Activated CD4-positive, alpha-beta T cell treated with anti-CD3 and anti-CD28 coated beads for 36 hours (primary cell): ENCODE measurements around the gene ATP9B. TPM values are rescaled to one million over a fixed set of nuclear protein-coding genes. Genes with fewer than 3 reads are reported as not detected.

Experiments
- ATAC-seq: fragments of 200-7000 bp; cut with Tn5 transposase; one replicate; pipeline ENCODE4 v1.10.0; 2021; ENCODE audit warnings: mild to moderate bottlenecking, moderate library complexity
- CTCF ChIA-PET: fragments of 350-600 bp; sonication (Branson Sonifier 250); formaldehyde crosslinking; loops from one replicate; lab custom pipeline; 2021; ENCODE audit warnings: antibody characterized with exemption; lab: Charles Lee
- POLR2A ChIA-PET: fragments of 350-600 bp; sonication (Branson Sonifier 250); formaldehyde crosslinking; loops from one replicate; lab custom pipeline; 2021; ENCODE audit warnings: antibody characterized with exemption, inconsistent platforms; lab: Charles Lee
- DNase-seq: peaks from one replicate; pipeline ENCODE4 v3.0.0-alpha.2; 2020
- H3K27ac Mint-ChIP-seq: one replicate; pipeline ENCODE4 v1.8.0; 2021; ENCODE audit warnings: mixed read lengths
- H3K27me3 Mint-ChIP-seq: one replicate; pipeline ENCODE4 v1.8.0; 2021; ENCODE audit warnings: mixed read lengths
- H3K36me3 Mint-ChIP-seq: one replicate; pipeline ENCODE4 v1.8.0; 2021; ENCODE audit warnings: low read depth, mixed read lengths
- H3K4me1 Mint-ChIP-seq: one replicate; pipeline ENCODE4 v1.8.0; 2021; ENCODE audit warnings: mixed read lengths
- H3K4me3 Mint-ChIP-seq: one replicate; pipeline ENCODE4 v1.8.0; 2021; ENCODE audit warnings: mild to moderate bottlenecking, moderate library complexity, mixed read lengths
- H3K9me3 Mint-ChIP-seq: one replicate; pipeline ENCODE4 v1.8.0; 2021; ENCODE audit warnings: low read depth, mixed read lengths
- intact Hi-C, 2 experiments: fragments of 100-400 bp; cut with DNase I in 1 of 2; cut with micrococcal nuclease in 1 of 2; formaldehyde crosslinking; loops; one replicate each; pipeline versions ENCODE4 v1.14.2 to v1.15.1; 2022 to 2024; cut with DNase I, micrococcal nuclease
- total RNA-seq, 2 experiments: library from RNA; stranded (reverse); gene quantifications; one replicate each; pipeline ENCODE4 v1.2.3, GENCODE V29; 2021

Gene ATP9B
- total RNA-seq, 2 experiments from 2014 or later, result 19.4 to 20.8 TPM

- peaks cover 15% of the 10 kb centered on the region for H3K36me3 Mint-ChIP-seq
- peaks cover 3% of the 10 kb centered on the region for H3K4me1 Mint-ChIP-seq
- CTCF ChIA-PET, result no interaction called here
- no peak overlapping the region for H3K4me3 Mint-ChIP-seq
- H3K27me3 Mint-ChIP-seq, result no peaks in the 10 kb centered on the region
- no peak overlapping the region for H3K27ac Mint-ChIP-seq
- POLR2A ChIA-PET, result no interaction called here
- intact Hi-C loops, result no loop called here
- ATAC-seq, result no peak
- no peaks in the 10 kb centered on the region for H3K9me3 Mint-ChIP-seq
- no peak for DNase-seq
These were observed 225.0 kb downstream of the ATP9B start for GRCh38 chr18:79294235-79294634.

- intact Hi-C loops, result no loop called here
- no peaks in the 10 kb centered on the region for H3K27me3 Mint-ChIP-seq
- H3K27ac Mint-ChIP-seq, result no peak overlapping the region
- ATAC-seq (no peak), DNase-seq (no peak)
- H3K4me3 Mint-ChIP-seq, result no peak overlapping the region
- peaks cover 8% of the 10 kb centered on the region for H3K36me3 Mint-ChIP-seq
- H3K9me3 Mint-ChIP-seq, result no peaks in the 10 kb centered on the region
- ChIA-PET CTCF (no interaction called here), POLR2A (no interaction called here)
- no peaks in the 10 kb centered on the region for H3K4me1 Mint-ChIP-seq
These were observed 230.1 kb downstream of the ATP9B start for GRCh38 chr18:79299272-79299671.

GRCh38 chr18:79299711-79300110 is 230.5 kb downstream of the ATP9B start:
- Mint-ChIP-seq H3K27me3 (no peaks in the 10 kb centered on the region), H3K4me3 (no peak overlapping the region), H3K9me3 (no peaks in the 10 kb centered on the region), H3K4me1 (no peaks in the 10 kb centered on the region), H3K27ac (no peak overlapping the region), H3K36me3 (peaks cover 7% of the 10 kb centered on the region)
- CTCF ChIA-PET, result no interaction called here
- ATAC-seq (no peak), DNase-seq (no peak)
- intact Hi-C loops, result no loop called here
- POLR2A ChIA-PET, result no interaction called here

GRCh38 chr18:79300413-79300812 is 231.2 kb downstream of the ATP9B start:
- ATAC-seq (no peak), DNase-seq (no peak)
- Mint-ChIP-seq H3K27ac (no peak overlapping the region), H3K9me3 (no peaks in the 10 kb centered on the region), H3K4me1 (no peaks in the 10 kb centered on the region), H3K36me3 (peaks cover 11% of the 10 kb centered on the region), H3K4me3 (no peak overlapping the region), H3K27me3 (no peaks in the 10 kb centered on the region)
- CTCF ChIA-PET, result no interaction called here
- intact Hi-C loops, result no loop called here
- POLR2A ChIA-PET, result no interaction called here

- H3K36me3 Mint-ChIP-seq, result peaks cover 16% of the 10 kb centered on the region
- H3K4me1 Mint-ChIP-seq, result no peaks in the 10 kb centered on the region
- CTCF ChIA-PET, result interaction anchor here (0.6 kb wide), 1 partner anchor 28 kb away, joined by 3 read pairs; no protein-coding TSS in a partner anchor
- H3K27ac Mint-ChIP-seq, result no peak overlapping the region
- DNase-seq (no peak), ATAC-seq (no peak)
- H3K27me3 Mint-ChIP-seq, result no peaks in the 10 kb centered on the region
- intact Hi-C loops, result no loop called here
- POLR2A ChIA-PET, result no interaction called here
- no peak overlapping the region for H3K4me3 Mint-ChIP-seq
- no peaks in the 10 kb centered on the region for H3K9me3 Mint-ChIP-seq
These were observed 232.9 kb downstream of the ATP9B start for GRCh38 chr18:79302120-79302519.

GRCh38 chr18:79305911-79306310 is 236.7 kb downstream of the ATP9B start:
- H3K4me3 Mint-ChIP-seq, result no peak overlapping the region
- POLR2A ChIA-PET, result no interaction called here
- intact Hi-C loops, result no loop called here
- CTCF ChIA-PET, result no interaction called here
- no peaks in the 10 kb centered on the region for H3K9me3 Mint-ChIP-seq
- H3K36me3 Mint-ChIP-seq, result peaks cover 33% of the 10 kb centered on the region
- ATAC-seq, result no peak
- no peaks in the 10 kb centered on the region for H3K4me1 Mint-ChIP-seq
- DNase-seq, result no peak
- H3K27me3 Mint-ChIP-seq, result no peaks in the 10 kb centered on the region
- no peak overlapping the region for H3K27ac Mint-ChIP-seq

GRCh38 chr18:79309614-79310358 is 240.6 kb downstream of the ATP9B start:
- ATAC-seq (no peak), DNase-seq (no peak)
- CTCF ChIA-PET, result no interaction called here
- H3K4me1 Mint-ChIP-seq, result no peaks in the 10 kb centered on the region
- H3K27ac Mint-ChIP-seq, result no peak overlapping the region
- peaks cover 56% of the 10 kb centered on the region for H3K36me3 Mint-ChIP-seq
- intact Hi-C loops, result no loop called here
- no peaks in the 10 kb centered on the region for H3K27me3 Mint-ChIP-seq
- no peak overlapping the region for H3K4me3 Mint-ChIP-seq
- H3K9me3 Mint-ChIP-seq, result peaks cover 4% of the 10 kb centered on the region
- POLR2A ChIA-PET, result no interaction called here

- POLR2A ChIA-PET, result no interaction called here
- H3K4me1 Mint-ChIP-seq, result peaks cover 14% of the 10 kb centered on the region
- intact Hi-C loops, result no loop called here
These were observed 245.7 kb downstream of the ATP9B start for GRCh38 chr18:79314838-79315388.

GRCh38 chr18:79315596-79315995 is 246.4 kb downstream of the ATP9B start:
- no peak for DNase-seq
- Mint-ChIP-seq H3K27me3 (no peaks in the 10 kb centered on the region), H3K9me3 (peaks cover 13% of the 10 kb centered on the region), H3K4me1 (peaks cover 14% of the 10 kb centered on the region), H3K27ac (no peak overlapping the region), H3K4me3 (no peak overlapping the region), H3K36me3 (peaks cover 47% of the 10 kb centered on the region)
- intact Hi-C loops, result no loop called here
- POLR2A ChIA-PET, result no interaction called here
- no peak for ATAC-seq
- CTCF ChIA-PET, result no interaction called here

More at GRCh38 chr18:79314838-79315388, 245.7 kb downstream of the ATP9B start:
- no peak for DNase-seq
- H3K9me3 Mint-ChIP-seq, result peaks cover 13% of the 10 kb centered on the region
- no peaks in the 10 kb centered on the region for H3K27me3 Mint-ChIP-seq
- no peak for ATAC-seq
- CTCF ChIA-PET, result no interaction called here
- no peak overlapping the region for H3K4me3 Mint-ChIP-seq
- H3K27ac Mint-ChIP-seq, result no peak overlapping the region
- H3K36me3 Mint-ChIP-seq, result peaks cover 54% of the 10 kb centered on the region

GRCh38 chr18:79317703-79318102 is 248.5 kb downstream of the ATP9B start:
- POLR2A ChIA-PET, result no interaction called here

GRCh38 chr18:79318142-79318673 is 249.0 kb downstream of the ATP9B start:
- DNase-seq (no peak), ATAC-seq (no peak)
- Mint-ChIP-seq H3K27ac (peak overlapping the region; percentile 7), H3K36me3 (peaks cover 40% of the 10 kb centered on the region), H3K9me3 (peaks cover 13% of the 10 kb centered on the region), H3K4me1 (peaks cover 14% of the 10 kb centered on the region), H3K27me3 (no peaks in the 10 kb centered on the region), H3K4me3 (no peak overlapping the region)
- intact Hi-C loops, result no loop called here
- ChIA-PET POLR2A (no interaction called here), CTCF (interaction anchor here (0.5 to 0.6 kb wide), 2 partner anchors 12 to 508 kb away, joined by 3 read pairs; no protein-coding TSS in a partner anchor)

More at GRCh38 chr18:79317703-79318102, 248.5 kb downstream of the ATP9B start:
- Mint-ChIP-seq H3K4me3 (no peak overlapping the region), H3K9me3 (peaks cover 13% of the 10 kb centered on the region), H3K27ac (no peak overlapping the region), H3K36me3 (peaks cover 44% of the 10 kb centered on the region), H3K27me3 (no peaks in the 10 kb centered on the region), H3K4me1 (peaks cover 14% of the 10 kb centered on the region)
- no peak for DNase-seq
- intact Hi-C loops, result no loop called here
- CTCF ChIA-PET, result no interaction called here
- no peak for ATAC-seq
